Measurements from ENCODE around the gene ACYP2.
"Not testable (repeated sequence)": the region's sequence is repeated elsewhere in the genome, so short reads cannot be mapped to it uniquely, and the experiment has no call there.

ACYP2 gene

DNA sequence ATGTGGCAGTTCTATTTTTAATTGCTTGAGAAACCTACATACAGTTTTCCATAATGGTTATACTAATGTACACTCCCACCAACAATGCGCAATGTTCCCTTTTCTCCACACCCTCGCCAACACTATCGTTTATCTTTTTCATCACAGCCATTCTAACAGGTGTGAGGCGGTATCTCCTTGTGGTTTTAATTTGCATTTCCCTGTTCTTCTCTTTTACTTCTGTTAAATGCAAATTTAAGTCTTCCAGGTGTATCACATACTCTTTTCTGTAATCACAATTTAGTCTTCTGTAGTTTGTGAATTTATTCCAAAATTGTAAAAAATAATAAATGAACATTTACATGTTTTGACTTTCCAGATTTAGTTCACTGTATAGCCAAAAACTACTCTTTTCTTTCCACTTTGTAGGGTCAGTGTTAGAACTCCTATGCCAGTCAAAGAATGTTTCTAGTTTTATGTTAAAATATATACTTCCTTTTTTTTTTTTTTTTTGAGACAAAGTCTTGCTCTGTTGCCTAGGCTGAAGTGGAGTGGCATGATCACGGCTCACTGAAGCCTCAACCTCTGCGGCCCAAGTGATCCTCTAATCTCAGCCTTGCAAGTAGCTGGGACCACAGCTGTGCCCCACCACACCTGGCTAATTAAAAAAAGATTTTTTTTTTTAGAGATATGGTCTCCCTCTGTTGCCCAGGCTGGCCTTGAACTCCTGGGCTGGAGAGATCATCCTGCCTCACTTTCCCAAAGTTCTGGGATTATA is 15.4 kb upstream of the ACYP2 start:
- no peak for DNase-seq

DNA sequence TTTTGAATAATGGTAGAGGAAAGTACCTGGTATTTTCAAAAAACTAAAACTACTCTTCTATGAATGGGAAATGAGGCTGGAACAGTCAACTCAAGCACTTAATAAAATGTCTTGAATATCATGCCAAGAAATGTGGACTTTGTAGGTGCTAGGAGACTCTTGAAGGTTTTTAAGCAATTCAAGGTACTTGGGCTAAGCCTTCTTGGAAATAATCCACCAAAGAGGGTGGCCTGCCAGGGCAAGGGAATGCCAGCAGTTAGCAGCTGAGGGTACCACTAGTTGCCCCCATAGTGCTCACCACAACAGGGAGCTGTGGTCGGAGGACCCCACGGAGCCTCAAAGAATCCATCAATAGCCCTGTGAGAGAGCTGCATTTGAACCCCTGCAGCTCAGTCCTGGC is 14.6 kb upstream of the ACYP2 start:
- DNase-seq: no peak

DNA sequence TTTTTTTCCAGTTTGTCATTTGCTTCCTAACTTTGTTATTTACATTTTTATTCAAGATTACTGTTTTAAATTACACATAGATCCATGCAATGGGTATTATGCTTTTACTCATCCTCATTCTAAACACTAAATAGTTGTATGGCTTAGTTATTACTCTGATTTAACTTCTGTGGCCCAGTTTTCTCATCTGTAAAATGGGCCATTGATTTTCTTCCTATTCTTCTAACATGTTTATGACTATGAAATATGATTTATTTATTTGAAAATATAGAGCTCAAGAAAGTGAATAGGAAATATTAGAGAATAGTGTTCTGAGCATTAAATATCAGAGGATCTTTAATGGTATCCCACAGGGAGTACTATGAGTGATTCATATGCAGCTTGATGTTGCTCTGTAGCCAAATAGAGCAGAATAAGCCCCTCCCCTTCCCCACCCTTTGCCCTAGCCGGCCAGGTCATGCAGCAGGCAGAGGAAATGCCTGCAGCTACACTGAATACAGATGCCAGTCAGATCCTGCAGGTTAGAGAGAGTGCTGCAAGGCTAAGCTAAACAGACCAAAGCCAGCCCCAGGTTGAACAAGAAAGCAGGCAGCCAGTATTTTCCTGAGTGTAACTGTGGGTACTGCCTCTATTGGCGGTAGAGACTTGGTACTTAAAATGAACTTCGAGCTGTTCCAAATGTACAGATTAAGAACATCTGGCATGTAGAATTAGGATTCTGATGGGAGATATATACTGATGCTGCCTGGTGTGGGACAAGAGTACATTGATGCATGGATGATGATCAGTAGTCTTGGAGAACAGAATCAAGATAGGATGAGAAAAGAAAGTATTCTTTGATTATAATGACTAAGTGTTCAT is 11.7 kb upstream of the ACYP2 start:
- DNase-seq: no peak

DNA sequence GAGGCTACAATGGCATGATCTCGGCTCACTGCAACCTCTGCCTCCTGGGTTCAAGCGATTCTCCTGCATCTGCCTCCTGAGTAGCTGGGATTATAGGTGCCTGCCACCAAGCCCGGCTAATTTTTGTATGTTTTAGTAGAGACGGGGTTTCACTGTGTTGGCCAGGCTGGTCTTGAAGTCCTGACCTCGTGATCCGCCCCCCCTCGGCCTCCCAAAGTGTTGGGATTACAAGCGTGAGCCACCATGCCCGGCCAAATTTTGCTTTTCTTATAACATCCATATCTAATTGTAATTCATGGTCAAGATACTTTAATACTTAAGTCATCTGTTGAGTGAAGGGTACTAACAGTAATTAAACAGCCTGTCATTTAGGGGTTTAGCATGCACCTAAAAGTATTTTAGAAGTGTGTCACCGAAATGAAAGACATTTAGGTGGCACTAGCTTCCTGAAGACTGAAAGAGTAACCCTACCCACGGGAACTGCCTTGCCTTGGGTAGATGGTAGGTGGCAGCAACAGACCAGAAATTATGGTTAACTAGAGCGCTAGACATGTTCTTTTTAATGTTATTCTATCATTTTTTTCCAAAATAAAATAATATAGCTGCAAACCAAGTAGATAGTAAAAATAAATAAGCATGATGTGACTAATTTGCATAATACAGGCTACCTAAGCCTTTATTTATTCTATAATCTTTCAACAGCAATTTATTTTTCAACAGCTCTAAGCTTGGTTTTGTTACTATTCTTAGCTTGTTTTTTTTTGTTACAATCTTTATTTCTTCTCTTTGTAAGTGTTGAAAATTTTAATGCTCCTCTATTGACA is 8.6 kb upstream of the ACYP2 start:
- DNase-seq: peak; percentile 16

DNA sequence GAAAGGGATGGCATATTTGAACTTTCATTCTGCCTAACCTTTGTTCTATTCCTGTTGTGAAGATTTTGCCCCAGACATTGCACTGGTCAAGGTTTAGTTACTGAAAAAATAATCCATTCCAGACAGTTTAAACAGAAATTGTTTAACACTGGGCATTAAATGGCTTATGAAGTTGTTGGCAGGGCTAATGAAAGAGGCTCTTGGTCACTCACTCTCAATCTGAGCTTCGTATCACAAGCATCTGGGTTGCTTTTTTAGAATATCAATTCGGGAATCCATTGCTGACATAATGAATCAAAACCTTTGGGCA is 8.0 kb upstream of the ACYP2 start:
- DNase-seq: no peak

DNA sequence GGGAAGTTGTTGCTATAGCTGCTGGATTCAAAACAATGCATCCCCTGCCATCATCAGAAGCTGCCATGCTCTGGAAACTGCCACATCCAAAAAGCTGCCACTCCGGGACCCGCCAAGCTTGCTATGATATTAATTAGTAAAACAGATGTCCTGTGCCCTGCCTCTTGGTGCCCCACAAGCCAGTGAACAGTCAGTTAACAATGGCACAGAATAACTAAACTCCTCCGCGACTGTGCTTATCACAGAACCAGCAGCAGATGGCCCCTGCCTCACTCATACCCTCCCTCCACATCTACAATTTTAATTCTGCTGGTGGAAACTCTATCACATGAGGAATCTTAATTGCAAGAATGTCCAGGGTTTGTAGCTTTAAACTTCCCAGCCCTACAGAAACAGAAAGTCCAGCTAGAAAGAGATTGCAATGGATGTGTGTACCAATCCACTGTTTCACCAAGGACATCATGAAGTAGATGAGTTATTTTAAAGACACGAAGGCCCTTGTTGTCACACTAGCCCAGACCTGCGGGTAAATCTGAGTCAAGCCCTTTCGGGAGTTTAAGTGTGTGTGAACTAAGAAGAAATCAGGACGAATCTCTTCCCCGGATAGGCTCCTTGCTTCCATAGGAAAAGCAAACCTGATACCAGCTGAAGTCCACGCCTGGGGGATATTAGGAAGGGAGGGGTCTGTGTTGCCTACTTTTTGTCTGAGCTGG is 7.4 kb upstream of the ACYP2 start:
- DNase-seq: no peak

DNA sequence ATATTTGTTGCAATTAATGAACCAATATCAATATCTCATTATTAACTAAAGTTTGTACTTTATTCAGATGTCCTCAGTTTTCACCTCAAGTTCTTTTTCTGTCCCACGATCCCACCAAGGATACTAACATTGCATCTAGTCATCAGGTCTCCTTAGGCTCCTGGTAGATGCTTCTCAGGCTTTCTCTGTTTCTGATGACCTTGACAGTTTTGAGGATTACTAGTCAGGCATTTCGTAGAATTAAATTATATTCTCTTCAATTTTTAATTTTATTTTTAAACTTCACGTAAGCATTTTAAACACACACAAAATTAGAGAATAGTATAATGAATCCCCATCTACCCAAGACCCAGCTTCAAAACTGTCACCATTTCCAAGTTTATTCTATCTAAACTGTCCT is 5.6 kb upstream of the ACYP2 start:
- no peak for DNase-seq

DNA sequence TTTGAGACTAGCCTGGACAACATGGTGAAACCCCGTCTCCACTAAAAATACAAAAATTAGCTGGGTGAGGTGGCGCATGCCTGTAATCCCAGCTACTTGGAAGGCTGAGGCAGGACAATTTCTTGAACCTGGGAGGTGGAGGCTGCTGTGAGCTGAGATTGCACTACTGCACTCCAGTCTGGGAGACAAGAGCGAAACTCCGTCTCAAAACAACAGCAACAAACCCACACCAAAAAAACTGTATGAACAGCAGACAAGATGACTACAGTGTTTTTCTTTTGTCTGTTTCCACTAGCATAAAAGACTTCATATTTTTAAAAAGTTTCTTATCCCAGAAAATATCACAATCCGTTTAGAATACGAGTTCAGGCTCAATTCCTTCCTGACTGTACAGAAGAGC is 936 bp upstream of the ACYP2 start:
- DNase-seq: not testable (repeated sequence)

- DNase-seq: no peak
Observed at GRCh38 chr2:54114936-54115283, 505 bp upstream of the ACYP2 start.

GRCh38 chr2:54116598-54116997 is 1.2 kb downstream of the ACYP2 start:
- DNase-seq: not testable (repeated sequence)

DNA sequence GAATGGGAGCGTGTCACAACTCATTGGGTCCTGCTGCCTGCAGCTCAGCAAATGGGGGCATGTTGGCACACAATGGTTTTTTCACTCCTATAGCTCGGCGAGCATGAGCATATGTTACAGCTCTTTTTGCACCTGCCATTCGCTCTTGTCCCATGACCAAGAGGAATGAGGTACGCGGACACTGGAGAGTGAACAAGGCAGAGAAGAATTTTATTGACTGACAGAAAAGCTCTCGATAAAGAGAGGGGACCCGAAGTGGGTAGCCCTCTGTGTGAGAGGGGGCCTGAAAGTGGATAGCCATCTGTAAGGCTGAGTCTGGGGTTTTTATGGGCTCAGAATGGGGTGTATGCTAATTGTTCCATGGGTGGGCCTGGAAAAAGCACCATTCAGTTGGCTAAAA is 5.5 kb downstream of the ACYP2 start:
- DNase-seq: no peak

- DNase-seq: no peak
Observed at GRCh38 chr2:54122171-54122935, 6.9 kb downstream of the ACYP2 start.

- DNase-seq: no peak
Observed at GRCh38 chr2:54122939-54123338, 7.5 kb downstream of the ACYP2 start.

- DNase-seq: not testable (repeated sequence)
Observed at GRCh38 chr2:54127174-54127573, 11.8 kb downstream of the ACYP2 start.

- no peak for DNase-seq
Observed at GRCh38 chr2:54133056-54133455, 17.6 kb downstream of the ACYP2 start.

DNA sequence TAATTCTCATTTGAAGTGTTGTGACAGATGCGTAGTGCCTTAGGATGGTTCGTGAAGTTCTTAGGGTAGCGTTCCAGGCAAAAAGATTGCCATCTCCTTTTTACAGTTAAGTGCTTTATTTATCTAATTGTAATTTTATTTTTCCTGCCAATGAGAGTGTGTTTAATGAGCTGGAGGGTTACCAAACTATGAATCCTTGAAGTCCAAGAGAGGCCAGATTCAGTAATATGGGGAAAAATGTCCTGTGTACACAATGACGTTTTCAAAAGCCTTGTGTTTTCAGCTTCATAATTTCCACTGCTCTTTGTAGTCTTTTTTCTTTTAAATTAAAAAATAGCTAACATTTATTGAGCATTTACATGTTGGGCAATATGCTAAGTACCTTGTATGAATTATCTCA is 23.8 kb downstream of the ACYP2 start:
- no peak for DNase-seq

DNA sequence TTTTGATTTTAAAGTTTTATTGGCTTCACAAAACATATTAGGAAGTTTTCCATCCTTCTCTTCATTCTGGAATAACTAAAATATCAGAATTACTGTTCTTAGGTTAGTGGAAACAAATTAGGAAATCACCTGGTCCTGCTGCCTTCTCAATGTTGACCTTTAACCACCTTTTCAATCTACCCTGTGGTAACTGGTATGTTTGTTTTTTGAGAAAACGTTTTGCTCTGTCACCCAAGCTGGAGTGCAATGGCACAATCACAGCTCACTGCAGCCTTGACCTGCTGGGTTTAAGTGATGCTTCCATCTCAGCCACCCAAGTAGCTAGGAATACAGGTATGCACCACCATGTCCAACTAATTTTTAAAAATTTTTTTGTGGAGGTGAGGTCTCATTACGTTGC is 28.4 kb downstream of the ACYP2 start:
- DNase-seq: no peak

DNA sequence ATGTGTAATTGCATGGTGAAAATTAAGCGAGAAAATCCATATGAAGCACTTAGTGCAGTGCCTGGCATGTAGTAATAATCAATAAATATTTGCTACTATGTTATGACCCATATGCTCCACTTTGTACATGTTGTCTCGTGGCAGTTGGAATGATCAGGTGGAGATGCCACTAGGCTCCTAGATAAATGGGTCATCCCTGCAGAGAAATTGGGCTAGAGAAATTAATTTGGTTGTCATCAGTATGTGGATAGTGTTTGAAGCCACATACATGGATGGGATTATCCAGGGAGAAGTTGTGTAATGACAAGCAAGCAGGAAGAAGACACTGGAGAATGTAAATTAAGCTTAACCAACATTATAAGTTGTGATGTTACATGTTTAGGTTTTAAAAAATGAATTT is 33.0 kb downstream of the ACYP2 start:
- no peak for DNase-seq

DNA sequence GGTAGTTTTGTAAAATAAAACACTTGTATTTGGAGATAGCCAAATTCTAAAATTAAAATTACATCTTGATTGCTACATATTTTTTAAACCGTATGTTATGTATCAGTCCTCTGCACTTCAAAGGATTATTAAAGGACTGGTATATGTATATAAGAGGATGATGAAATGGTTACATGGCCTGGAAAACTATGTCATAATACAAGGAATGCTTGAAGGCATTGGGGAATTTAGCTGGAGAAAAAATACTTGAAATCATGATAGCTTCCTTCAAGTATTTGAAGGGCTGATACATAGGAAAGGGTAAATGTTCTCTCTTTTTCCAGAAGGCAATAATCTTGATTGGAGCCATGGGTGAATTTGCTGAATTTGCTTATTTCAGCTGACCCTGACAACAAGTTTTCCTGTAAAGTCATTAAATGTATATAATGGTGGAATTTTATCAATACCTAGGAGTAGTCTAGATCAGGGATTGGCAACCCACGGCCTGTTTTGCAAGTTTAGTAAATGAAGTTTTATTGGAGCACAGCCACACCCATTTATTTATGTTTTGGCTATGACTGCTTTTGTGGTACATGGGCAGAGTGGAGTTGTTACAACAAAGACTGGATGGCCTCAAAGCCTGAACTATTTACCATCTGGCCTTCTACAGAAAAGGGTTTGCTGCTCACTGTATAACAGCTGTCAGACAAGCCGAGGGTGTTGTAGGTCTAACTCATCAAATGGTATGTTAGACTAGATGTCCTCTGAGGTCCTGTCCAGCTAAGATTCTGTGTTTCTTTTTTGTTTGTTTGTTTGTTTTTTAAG is 34.4 kb downstream of the ACYP2 start:
- DNase-seq: no peak

GRCh38 chr2:54158311-54158710 is 42.9 kb downstream of the ACYP2 start:
- DNase-seq: no peak

DNA sequence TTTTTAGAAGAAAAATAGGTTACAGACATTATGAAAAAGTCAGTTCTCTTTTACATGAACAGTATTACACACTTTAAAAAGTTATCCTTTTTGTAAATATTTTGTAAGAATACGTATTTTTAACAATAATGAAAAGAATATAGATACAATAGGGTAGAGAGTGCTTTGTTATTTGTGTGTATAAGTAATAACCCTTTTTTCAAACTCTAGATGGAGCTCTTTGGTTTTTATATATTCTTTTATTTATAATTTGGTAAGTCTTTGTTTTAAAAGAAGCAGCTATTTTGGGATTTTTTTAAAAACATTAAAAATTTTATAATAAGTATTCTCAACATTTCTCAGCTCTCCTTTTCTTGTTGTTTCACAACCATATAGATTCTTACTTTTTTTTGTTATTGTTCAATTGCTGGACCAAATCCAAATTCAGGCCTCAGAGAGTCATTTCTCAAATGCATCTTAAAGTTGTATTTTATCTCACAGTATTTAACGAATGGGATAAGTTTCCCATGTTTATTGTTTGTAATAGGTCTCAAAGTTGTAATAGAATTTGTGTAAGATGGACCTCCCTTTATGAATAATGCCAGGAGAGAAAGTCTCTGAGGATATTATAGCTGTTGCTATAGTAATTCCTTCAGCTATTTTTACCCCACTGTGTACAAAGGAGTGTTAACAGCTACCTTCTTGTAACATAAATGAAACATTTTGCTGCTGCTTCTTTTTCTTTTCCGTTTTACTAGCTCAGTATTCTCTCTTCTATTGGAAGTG is 46.4 kb downstream of the ACYP2 start:
- DNase-seq: no peak
